PC-3 (cell line): ENCODE data around the gene FAM200B.

Source experiments
- CTCF ChIP-seq: fragments of 300-600 bp; sonication (generic); conservative IDR thresholded peaks from 2 replicates; pipeline ENCODE4 v1.5.1; 2017; ENCODE audit warnings: antibody characterized with exemption, low read depth, mild to moderate bottlenecking, low read length
- EZH2 ChIP-seq: fragments of 300-600 bp; sonication (generic); IDR thresholded peaks from one replicate; pipeline ENCODE4 v1.6.1; 2017; ENCODE audit warnings: antibody characterized with exemption, mild to moderate bottlenecking, low read length; ENCODE audit not compliant: unreplicated experiment
- EZH2phosphoT487 ChIP-seq: fragments of 300-600 bp; sonication (generic); IDR thresholded peaks from 2 replicates; pipeline ENCODE4 v1.6.1; 2018; ENCODE audit warnings: mild to moderate bottlenecking, antibody characterized with exemption, low read length, borderline replicate concordance

- TF ChIP-seq CTCF (no peak), EZH2 (no peak), EZH2phosphoT487 (no peak)
Observed at GRCh38 chr4:15712214-15712613, 30.6 kb downstream of the FAM200B start.
